Measurements from ENCODE around the gene KAZN. TPM values are rescaled to one million over a fixed set of nuclear protein-coding genes. Genes with fewer than 3 reads are reported as not detected.

KAZN gene
- total RNA-seq, 1 experiment from 2014 or later = 2.4 TPM

- POLR2A ChIA-PET = no interaction called here
- Histone ChIP-seq H3K4me1 (no peaks in the 10 kb centered on the region), H3K27me3 (replicated peaks; ENCODE audit: control insufficient read depth, insufficient read depth, low read length) (no peaks in the 10 kb centered on the region), H3K36me3 (ENCODE audit: control insufficient read depth, insufficient read depth, low read length) (no peaks in the 10 kb centered on the region), H3K9me3 (no peaks in the 10 kb centered on the region), H3K4me3 (ENCODE audit: low read depth, low read length) (no peak overlapping the region)
- Mint-ChIP-seq H3K4me3 (ENCODE audit: unreplicated experiment) (no peak overlapping the region), H3K4me1 (ENCODE audit: low read depth, unreplicated experiment) (no peaks in the 10 kb centered on the region), H3K27me3 (ENCODE audit: insufficient read depth, unreplicated experiment) (no peaks in the 10 kb centered on the region), H3K27ac (ENCODE audit: unreplicated experiment) (no peak overlapping the region), H3K9me3 (ENCODE audit: unreplicated experiment) (no peaks in the 10 kb centered on the region), H3K36me3 (ENCODE audit: insufficient read depth, unreplicated experiment) (no peaks in the 10 kb centered on the region)
- TF ChIP-seq CTCF (IDR thresholded peaks at IDR 0.05; ENCODE audit: insufficient read depth in 1 of 2, low read depth in 1 of 2, low read length in 1 of 2, severe bottlenecking in 1 of 2, unreplicated experiment in 1 of 2) = no peak
- BruUV-seq (replicated peaks) = no TSS peak
- CTCF ChIA-PET = no interaction called here
- no peak for DNase-seq
- intact Hi-C loops (cut with micrococcal nuclease; ENCODE audit: unreplicated experiment) = no loop called here
These were observed 117.3 kb downstream of the KAZN start for GRCh38 chr1:14715802-14716201.

DNA sequence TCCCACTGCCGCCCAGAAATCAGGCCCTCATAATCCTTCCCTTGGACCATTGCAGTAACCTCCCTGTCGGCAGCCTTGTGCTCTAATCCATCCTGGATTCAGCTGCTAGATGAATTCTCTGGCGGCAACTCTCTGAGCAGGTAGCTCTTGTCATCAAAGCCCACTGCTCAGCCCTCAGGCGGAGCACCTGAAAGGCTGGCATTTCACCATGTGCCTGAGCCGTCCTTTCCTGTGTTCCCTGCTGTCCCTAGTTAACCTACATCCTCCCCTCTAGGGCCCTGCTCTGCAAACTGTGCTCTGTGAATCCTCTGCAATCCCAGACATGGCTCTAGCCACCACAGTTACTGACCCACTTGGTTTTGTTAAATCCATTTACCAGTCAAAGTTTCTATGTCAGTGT is 118.0 kb downstream of the KAZN start:
- Mint-ChIP-seq H3K4me1 (ENCODE audit: low read depth, unreplicated experiment) (no peaks in the 10 kb centered on the region), H3K27ac (ENCODE audit: unreplicated experiment) (no peak overlapping the region), H3K9me3 (ENCODE audit: unreplicated experiment) (no peaks in the 10 kb centered on the region), H3K4me3 (ENCODE audit: unreplicated experiment) (no peak overlapping the region), H3K36me3 (ENCODE audit: insufficient read depth, unreplicated experiment) (no peaks in the 10 kb centered on the region), H3K27me3 (ENCODE audit: insufficient read depth, unreplicated experiment) (no peaks in the 10 kb centered on the region)
- no TSS peak for BruUV-seq (replicated peaks)
- intact Hi-C loops (cut with micrococcal nuclease; ENCODE audit: unreplicated experiment) = no loop called here
- H3K4me3 ChIP-seq (ENCODE audit: low read depth, low read length) = no peak overlapping the region
- H3K4me1 ChIP-seq = no peaks in the 10 kb centered on the region
- H3K36me3 ChIP-seq (ENCODE audit: control insufficient read depth, insufficient read depth, low read length) = no peaks in the 10 kb centered on the region
- CTCF ChIA-PET = no interaction called here
- DNase-seq = no peak
- no peaks in the 10 kb centered on the region for H3K9me3 ChIP-seq
- no peaks in the 10 kb centered on the region for H3K27me3 ChIP-seq (replicated peaks; ENCODE audit: control insufficient read depth, insufficient read depth, low read length)
- TF ChIP-seq CTCF (IDR thresholded peaks at IDR 0.05; ENCODE audit: insufficient read depth in 1 of 2, low read depth in 1 of 2, low read length in 1 of 2, severe bottlenecking in 1 of 2, unreplicated experiment in 1 of 2) = no peak
- POLR2A ChIA-PET = no interaction called here

GRCh38 chr1:14718476-14718875 is 120.0 kb downstream of the KAZN start:
- intact Hi-C loops (cut with micrococcal nuclease; ENCODE audit: unreplicated experiment) = no loop called here
- H3K27ac Mint-ChIP-seq (ENCODE audit: unreplicated experiment) = no peak overlapping the region
- Histone ChIP-seq H3K27me3 (replicated peaks; ENCODE audit: control insufficient read depth, insufficient read depth, low read length) (no peaks in the 10 kb centered on the region), H3K4me3 (ENCODE audit: low read depth, low read length) (no peak overlapping the region), H3K36me3 (ENCODE audit: control insufficient read depth, insufficient read depth, low read length) (no peaks in the 10 kb centered on the region), H3K4me1 (no peaks in the 10 kb centered on the region), H3K9me3 (no peaks in the 10 kb centered on the region)
- ChIA-PET POLR2A (no interaction called here), CTCF (no interaction called here)
- no peaks in the 10 kb centered on the region for H3K27me3 Mint-ChIP-seq (ENCODE audit: insufficient read depth, unreplicated experiment)
- no peaks in the 10 kb centered on the region for H3K4me1 Mint-ChIP-seq (ENCODE audit: low read depth, unreplicated experiment)
- no peak for DNase-seq
- H3K4me3 Mint-ChIP-seq (ENCODE audit: unreplicated experiment) = no peak overlapping the region
- no peaks in the 10 kb centered on the region for H3K9me3 Mint-ChIP-seq (ENCODE audit: unreplicated experiment)
- TF ChIP-seq CTCF (IDR thresholded peaks at IDR 0.05; ENCODE audit: insufficient read depth in 1 of 2, low read depth in 1 of 2, low read length in 1 of 2, severe bottlenecking in 1 of 2, unreplicated experiment in 1 of 2) = no peak
- no TSS peak for BruUV-seq (replicated peaks)
- H3K36me3 Mint-ChIP-seq (ENCODE audit: insufficient read depth, unreplicated experiment) = no peaks in the 10 kb centered on the region

Data from Caco-2 (cell line).